NCI-H1092 treated with DMSO at 0.1 percent for 48 hours (cell line): Measurements from ENCODE around the gene PFKFB4.
"Not testable (repeated sequence)": the region's sequence is repeated elsewhere in the genome, so short reads cannot be mapped to it uniquely, and the experiment has no call there.

Source experiments
- DNase-seq: peaks from one replicate; lab custom pipeline; 2025; lab: John Stamatoyannopoulos, UW

Gene PFKFB4

DNA sequence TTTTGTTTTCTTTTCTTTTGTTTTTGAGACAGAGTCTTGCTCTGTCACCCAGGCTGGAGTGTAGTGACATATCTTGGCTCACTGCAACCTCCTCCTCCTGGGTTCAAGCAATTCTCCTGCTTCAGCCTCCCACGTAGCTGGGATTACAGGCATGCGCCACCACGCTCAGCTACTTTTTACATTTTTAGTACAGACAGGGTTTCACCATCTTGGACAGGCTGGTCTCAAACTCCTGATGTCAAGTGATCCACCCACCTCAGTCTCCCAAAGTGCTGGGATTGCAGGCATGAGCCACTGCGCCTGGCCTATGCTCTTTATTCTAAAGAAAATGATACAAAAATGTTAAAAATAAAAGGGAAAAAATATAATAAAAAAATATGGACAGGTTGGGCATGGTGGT lies 25.9 kb downstream of the PFKFB4 start:
- DNase-seq, result not testable (repeated sequence)

DNA sequence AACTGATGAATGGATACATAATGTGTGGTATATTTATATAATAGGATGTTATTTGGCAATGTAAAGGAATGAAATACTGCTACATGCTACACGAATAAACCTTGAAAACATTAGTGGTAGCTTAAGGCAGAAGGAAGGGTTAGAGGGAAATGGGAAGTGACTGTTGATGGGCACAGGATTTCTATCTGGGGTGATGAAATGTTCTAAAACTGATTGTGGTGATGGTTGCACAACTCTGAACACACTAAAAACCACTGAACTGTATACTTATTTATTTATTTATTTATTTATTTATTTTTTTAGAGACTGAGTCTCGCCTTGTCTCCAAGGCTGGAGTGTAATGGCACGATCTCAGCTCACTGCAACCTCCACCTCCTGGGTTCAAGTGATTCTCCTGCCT lies 27.8 kb downstream of the PFKFB4 start:
- no peak for DNase-seq

DNA sequence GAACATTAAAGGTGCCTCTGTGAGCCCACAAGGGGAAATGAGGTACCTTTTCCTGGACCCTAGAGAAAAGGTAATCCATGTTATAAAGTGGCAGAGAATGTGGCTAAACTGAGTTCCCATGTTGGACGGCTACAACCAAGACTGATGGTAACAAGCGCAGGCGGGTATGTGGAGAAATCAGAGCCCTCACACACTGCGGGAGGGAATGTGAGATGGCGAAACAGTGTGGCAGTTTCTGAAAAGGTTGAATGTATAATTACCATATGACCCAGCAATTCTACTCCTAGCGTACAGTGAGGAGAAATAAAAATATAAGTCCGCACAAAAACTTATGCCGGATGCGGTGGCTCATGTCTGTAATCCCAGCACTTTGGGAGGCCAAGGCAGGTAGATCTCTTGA lies 28.6 kb downstream of the PFKFB4 start:
- DNase-seq, result no peak

DNA sequence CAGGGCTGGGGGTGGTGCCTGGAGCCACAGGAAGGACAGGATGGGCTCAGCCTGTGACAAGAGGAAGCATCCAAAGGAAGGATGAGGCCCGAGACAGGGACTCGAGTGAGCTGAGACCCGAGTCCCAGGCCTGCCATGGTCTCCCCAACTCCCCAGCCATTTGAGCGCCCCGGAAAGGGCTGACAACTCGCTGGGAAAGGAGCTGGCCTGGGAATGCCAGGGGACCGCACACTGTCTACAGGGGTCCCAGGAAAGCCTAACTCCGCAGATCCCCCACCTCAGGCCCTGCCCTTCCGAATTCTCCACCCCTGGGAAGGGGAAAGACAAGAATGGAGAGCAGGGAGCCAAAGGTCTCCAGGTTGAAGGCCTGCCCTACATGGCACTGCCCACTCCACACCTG lies 31.6 kb downstream of the PFKFB4 start:
- DNase-seq, result no peak

DNA sequence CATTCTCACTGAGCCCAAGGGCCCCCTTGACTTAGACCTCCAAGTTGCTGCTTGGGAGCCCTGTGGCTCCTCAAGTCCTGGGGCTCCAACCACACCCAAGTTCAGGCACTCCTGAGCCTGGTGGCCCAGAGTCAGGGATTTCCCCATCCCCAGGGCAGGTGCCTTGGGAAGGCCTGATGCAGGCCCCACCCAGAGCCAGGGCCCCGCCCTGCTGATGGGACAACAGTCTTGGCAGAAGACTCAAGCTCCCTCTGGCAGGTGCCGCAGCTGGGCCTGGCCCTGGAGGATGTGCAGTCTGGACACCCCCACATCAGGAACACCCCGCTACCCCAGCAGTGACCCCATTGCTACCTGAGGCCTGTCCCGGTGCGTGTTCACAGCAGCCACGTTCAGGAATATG lies 35.0 kb downstream of the PFKFB4 start:
- DNase-seq, result no peak

DNA sequence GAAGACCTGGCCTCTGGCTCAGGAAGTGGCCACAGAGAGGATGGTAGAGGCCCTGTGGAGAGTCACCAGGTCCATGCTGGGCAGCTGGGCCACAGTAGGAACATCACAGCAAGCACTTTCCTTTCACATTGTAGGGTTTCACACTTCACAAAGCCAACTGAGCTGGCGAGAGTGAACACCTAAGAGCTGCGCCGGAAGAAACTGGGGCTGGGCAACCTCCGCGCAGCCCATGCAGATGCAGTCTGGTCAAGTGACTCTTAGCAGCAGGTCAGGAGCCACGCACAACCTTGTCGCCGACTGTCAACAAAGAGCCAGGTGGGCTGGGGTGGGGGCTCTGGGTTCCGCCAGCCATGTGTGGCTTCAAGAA lies 37.3 kb downstream of the PFKFB4 start:
- no peak for DNase-seq

DNA sequence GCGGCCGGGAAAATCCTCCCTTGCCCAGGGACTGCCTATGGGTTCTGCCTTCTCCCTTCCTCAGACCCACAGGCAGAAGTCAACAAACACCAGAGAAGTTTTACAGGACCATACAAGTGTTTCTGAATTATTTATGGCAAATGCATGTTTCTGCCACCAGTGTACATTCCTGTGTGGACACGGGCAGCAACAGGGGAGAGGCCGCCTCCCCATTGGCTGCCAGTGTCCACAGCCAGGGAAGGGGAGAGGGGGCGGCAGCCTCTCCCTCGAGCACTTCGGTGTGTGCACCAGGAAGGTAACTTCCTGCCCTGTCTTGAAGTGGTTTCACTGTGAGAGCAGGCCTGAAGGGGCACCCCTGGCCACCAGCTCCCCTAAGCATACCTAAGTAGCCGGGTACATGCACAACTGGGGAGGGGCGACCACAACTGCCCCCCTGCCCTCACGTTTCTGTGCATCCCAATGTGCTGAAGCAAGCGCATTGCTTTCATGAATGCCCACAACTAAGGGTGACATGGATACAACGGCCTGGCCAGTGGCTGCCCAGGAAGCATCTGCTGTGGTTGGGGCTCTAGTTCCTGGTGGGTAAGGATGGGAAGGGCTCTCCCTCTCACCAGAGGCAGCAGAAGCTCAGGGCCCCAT lies 37.8 kb downstream of the PFKFB4 start:
- no peak for DNase-seq

DNA sequence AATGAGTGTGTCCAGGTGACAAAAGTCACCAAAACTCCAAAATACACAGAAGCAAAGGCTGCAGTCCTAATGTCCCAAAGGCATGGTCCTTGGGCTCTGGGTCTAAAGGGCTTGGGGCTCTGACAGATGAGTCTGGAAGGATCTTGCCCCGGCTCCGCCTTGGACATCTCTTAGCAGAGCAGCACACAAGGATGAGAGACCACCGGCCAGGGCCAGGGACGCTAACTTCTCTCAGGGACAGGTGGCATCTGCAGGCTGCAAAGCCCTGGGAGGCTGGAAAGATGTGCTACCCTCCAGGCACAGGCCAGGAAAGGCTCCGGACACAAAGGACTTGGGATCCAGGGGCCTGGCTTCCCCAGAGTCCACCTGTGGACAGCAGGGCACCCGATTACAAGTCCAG lies 38.5 kb downstream of the PFKFB4 start:
- no peak for DNase-seq

DNA sequence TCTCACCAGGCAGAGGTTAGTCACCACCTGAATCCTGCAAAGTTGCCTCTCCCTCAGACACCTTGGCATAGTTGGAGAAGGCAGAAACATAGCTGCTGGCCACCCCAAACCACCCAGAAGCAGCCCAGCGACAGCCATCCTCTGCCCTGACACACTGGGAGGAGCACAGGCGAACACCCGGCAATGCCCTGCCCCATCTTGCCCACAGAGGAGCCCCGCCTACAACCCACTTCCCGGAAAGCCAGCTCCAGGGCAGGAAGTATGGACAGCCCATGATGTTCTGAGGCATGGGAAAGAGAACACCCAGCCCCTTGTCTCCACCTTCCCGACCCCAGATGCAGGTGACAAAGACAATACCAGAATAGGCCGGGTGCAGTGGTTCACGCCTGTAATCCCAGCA lies 40.0 kb downstream of the PFKFB4 start:
- DNase-seq, result no peak

DNA sequence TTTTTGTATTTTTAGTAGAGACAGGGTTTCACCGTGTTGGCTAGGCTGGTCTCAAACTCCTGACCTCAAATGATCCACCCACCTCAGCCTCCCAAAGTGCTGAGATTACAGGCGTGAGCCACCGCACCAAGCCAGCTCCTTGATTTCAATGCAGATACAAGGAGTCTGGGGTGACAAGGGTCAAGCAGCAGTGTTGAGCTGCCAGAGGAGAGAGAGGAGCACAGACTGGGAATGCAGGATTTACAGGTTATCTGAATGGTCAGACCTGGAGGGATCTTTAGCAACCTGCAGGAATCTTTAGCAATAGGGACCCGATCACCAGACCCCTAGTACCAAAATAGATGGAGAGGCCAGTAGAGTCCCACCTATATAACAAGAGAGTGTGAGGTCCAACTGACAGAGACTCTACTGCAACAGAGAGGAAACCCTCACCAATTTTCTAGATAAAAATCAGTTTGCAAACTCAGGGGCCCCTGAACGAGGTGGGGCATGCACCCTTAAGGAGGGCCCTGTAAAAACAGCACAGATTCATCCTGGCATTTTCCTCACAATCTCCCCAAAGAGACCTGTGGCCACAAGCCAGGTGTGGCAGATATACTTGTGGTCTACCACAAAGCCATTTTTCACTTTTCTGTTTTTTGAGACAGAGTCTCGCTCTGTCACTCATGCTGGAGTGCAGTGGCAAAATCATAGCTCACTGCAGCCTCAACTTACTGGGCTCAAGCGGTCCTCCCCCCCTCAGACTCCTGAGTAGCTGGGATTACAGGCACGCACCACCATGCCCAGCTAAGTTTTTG lies 42.0 kb downstream of the PFKFB4 start:
- no peak for DNase-seq

DNA sequence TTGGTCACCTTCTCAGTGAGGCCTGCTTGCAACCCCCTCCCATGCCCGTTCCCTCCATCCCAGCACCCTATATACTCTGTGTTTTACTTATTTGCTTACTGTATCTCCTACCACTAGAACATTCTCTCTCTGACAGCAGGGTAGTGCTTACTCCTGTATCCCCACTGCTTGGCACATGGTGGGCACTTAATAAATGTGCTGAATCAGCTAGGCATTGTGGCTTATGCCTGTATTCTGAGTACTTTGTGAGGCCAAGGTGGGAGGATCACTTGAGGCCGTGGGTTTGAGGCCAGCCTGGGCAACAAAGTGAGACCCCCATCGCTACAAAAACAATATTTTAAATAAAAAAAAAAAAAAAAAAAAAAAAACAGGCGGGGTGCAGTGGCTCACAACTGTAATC lies 45.1 kb downstream of the PFKFB4 start:
- no peak for DNase-seq

DNA sequence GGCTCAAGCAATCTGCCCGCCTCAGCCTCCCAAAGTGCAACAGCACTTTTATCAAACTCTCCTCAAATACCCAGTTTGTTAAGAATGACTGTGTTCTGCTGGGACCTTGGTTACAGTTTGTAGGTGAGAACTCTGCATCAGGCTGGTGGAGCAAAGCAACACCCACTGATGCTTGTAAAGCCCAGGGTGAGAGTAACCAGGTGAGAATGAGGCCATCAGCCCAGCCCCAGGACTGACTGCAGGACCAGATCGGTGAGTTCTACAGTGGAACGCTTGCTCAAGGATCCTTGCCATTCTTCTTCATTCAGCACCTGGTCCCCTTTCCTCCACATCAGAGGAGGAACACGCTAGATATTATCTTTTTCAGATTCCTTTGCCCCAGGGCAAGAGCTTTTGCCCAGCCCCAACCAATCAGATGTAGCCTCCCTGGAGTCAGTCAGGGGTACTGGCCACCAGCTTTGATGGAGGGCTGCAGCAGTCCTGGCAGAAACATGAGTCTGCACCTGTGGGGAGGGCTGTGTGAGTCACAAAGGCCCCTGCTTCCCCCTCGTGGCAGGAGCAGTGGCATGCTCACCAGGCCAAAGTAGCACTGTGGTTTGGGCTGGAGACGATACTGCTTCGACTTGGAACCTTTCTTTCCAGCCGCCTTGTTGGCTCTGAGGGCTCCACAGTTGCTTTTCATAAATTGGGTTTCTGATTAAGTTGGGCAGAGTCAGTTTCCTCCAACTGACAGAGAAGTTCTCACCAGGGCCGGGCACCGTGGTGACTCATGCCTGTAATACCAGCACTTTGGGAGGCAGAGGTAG lies 49.1 kb downstream of the PFKFB4 start:
- DNase-seq, result peak; percentile 15

DNA sequence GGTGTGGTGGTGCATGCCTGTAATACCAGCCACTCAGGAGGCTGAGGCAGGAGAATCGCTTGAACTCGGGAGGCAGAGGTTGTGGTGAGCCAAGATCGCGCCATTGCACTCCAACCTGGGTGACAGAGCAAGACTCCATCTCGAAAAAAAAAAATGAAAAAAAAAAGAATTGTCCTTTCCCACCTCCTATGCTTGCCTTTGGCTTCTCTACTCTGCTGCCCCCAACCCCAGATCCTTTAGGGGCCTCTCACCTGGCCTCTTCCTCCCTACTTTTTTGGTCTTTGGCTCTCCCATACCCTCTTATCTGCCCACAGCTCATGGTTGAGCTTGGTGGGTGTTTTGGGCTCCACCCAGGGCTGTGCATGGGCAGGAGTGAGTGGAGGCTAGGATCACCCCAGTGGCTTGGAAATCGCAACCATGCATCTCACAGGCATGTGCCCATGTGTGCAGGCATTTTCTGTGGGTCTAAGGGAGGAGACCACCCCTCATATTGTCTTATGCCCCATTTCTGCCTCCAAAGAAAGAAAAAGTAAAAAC lies 50.6 kb downstream of the PFKFB4 start:
- DNase-seq, result no peak

DNA sequence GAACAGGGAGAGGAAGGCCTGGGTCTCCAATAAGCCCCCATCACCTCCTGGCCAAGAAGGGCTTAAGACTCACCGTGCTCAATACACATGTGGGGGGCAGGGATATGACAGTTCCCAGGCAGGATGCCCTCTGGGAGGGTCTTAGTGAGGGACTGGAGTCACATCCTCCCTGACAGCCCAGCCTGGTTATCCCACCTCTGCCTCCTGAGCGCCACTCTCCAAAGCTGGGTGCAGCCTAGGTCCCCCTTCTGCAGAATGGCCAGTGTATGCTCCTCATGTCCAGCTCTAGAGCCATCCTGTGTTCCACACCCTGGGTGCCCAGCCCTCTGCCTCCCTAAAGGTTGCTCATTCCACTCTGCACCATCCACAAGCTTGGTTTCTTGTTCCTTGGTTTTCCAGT lies 51.5 kb downstream of the PFKFB4 start:
- DNase-seq, result no peak

DNA sequence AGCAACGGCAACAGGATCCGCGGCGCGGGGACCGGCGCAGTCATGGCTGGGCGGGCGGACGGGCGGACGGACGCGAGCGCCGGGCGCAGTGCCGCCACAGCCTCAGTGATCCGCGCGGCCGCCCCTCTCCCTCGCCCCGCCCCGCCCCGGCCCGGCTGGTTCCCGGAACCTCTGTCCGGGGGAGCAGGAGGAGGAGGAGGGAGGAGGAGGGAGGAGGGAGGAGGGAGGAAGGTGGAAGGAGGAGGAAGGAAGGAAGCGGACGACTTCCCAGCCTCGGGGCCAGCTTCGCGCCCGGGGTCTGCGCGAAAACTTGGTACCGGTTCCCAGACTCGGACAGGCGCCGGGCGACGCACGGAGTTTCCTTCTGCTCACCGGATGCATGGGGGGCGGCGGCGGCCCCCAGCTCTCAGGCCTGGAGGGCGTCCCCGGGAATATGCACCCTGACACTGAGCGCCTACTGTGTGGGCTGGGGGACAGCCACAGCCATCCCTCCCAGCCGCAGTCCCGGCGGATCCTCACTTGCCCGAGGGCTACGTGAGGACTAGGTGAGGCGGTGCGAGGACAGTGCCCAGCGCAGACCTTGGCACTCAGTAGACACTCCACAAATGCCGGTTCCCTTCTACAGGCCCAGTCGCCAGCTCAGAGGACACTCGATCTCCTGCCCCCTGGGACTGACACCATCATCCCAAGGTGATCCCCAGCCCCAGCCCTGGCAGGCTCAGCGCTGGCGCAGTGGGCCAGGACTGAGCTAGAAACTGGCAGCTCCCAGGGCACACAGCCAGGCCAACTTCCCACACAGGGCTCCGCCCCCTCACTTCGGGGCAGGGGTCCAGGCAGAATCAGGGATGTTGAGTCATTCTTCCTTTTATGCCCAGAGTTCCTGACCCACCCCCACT lies 52.3 kb downstream of the PFKFB4 start, which contains the start of gene SHISA5:
Gene SHISA5 (minus strand): TSS at position 124 of the 896 bp plus-strand sequence. CDS start 80 bp downstream, at position 44.
- no peak for DNase-seq

DNA sequence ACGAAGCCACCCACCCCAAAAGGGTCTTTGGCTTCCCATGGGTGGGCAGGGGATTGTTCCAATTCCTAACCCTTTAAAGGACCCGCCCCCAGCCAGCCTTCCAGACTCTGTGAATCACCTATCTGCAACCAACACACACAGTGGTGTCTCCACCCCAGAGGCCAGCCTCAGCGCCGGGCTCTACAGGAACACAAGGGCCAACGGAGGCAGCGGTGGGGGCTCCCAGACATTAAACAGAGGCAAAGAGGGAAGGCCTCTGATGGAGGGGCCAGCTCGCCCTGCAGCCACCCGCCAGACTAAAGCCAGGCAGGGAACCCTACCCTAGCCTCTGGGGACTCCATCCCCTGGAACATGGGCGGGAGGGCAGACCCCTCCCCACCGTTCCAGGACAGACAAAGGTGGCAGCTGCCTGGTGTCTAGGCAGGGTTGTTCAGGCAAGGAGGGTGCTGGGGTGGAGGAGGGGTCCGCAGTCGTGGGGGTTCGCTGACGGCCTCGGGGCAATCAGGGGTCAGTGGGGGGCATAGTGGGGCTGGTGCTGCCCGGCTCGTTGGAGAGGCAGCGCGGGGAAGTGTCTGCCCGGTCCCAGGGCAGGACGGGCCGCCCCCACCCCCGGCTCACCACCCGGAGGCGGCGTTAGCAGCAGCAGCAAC lies 53.1 kb downstream of the PFKFB4 start:
- DNase-seq, result no peak

DNA sequence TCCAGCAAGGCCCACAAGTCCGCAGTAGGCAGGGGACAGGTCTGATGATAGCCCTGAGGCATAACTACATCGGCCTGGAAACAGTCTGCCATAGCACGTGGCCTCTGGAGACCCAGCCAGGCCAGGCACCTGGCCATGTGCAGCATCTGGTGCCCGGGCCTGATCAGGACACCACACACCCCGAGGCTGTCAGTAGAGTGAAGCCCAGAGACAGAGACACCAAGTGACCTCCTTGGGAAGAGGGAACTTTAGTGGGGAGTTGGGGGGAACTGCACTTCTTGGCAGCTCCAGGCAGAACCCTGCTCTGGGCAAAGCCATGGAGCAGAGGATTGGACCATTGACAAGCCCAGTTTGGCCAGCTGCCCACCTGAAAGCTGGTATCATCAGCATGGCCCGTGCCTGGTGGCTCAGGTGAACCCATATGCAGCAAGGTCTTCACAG lies 53.9 kb downstream of the PFKFB4 start:
- DNase-seq, result no peak

DNA sequence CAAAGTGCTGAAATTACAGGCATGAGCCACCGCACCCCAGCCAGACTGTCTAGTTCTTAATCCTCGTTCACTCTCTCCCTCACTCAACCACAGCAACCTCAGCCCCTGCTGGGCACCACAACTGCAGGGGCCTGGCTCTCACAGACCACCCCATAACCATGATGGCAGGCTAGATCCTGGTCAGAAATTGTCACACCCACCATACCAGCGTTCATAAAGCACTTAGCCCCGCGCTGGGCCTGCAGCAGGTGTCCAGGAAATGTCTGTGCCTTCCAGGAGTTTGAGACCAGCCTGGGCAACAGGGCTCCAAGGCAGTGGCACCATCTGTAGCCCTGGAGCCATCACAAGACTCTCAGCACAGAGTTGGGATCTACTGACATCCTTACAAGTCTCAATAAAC lies 54.5 kb downstream of the PFKFB4 start:
- DNase-seq, result no peak

DNA sequence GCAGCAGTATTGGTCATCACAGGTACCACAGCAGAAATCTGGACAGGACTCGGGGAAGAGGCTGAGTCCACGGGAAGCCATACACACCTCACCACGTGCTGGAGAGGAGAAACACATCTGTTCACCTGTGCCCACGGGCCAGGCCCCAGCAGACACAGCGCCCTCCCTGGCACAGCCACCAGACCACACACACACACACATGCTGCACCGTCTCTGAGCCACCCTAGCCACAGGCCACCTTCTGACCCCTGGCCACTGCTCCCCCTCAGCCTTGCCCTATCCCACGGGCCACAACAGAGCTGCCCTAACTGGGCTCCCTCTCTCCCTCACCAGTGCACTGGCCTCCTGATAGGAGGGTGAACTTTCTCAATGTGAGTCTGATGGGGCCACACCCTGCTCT lies 55.4 kb downstream of the PFKFB4 start:
- no peak for DNase-seq

DNA sequence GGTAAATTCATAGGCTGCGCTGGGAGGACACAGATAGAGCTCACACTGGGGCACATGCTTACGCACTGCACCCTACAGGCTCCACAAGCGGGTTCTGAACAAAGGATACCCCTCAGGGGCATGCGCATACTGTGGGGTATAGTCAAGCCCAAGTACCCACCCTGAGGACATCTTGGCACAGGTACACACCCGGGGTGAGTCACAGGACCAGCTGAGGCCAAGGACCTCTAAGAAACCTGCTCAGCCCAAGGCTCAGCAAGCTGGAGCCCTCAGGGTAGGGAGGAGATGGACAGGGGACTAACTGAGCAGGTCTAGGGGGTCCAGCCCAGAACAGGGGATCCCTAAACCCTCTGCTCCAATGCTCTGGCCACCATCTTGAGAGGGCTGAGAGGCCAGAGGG lies 55.9 kb downstream of the PFKFB4 start:
- DNase-seq, result no peak

DNA sequence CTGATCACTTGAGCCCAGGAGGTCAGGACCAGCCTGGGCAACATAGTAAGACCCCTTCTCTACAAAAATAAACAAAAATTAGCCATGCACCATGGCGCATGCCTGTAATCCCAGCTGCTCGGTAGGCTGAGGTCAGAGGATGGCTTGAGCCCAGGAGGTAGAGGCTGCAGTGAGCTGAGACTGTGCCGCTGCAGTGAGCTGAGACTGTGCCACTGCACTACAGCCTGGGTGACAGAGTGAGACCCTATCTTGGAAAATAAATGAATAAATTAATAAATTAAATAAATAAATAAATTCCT lies 63.5 kb downstream of the PFKFB4 start:
- DNase-seq, result no peak
